Fibroblast of lung (primary cell): ENCODE results near the gene COX4I1. TPM values are rescaled to one million over a fixed set of nuclear protein-coding genes. Genes with fewer than 3 reads are reported as not detected.

ENCODE experiments used
- DNase-seq, 2 donors: peaks; one replicate each; pipeline versions ENCODE4 v3.0.0 to v3.0.0-alpha.2; 2010; ENCODE audit warnings: low read depth in 2 of 2
- H2AFZ ChIP-seq: 2 replicates; pipeline ENCODE4 v1.5.1; 2012; ENCODE audit warnings: low read length, control low read depth, inconsistent platforms
- H3K27ac ChIP-seq: 2 replicates; pipeline ENCODE4 v1.5.1; 2011; ENCODE audit warnings: low read length, control low read depth; ENCODE audit not compliant: insufficient read depth
- H3K27me3 ChIP-seq: 2 replicates; pipeline ENCODE4 v1.5.1; 2011; ENCODE audit warnings: mild to moderate bottlenecking, low read length; ENCODE audit not compliant: control insufficient read depth, insufficient read depth
- H3K36me3 ChIP-seq: 2 replicates; pipeline ENCODE4 v1.5.1; 2011; ENCODE audit warnings: low read length; ENCODE audit not compliant: control insufficient read depth, insufficient read depth
- H3K4me1 ChIP-seq: 2 replicates; pipeline ENCODE4 v1.5.1; 2011; ENCODE audit warnings: low read length; ENCODE audit not compliant: control insufficient read depth, insufficient read depth; ENCODE audit errors: extremely low read depth
- H3K4me2 ChIP-seq: 2 replicates; pipeline ENCODE4 v1.5.1; 2011; ENCODE audit warnings: low read length, control low read depth; ENCODE audit not compliant: insufficient read depth; ENCODE audit errors: extremely low read depth
- H3K4me3 ChIP-seq, 4 experiments: fragments of 200-600 bp in 1 of 4; sonication (generic) in 1 of 4; replicated peaks in 1 of 4; 2 replicates each; pipeline ENCODE4 v1.5.1; 2011 to 2016; ENCODE audit warnings: low read length in 4 of 4, low read depth in 3 of 4, mild to moderate bottlenecking in 3 of 4, control low read depth in 2 of 4, inconsistent platforms in 1 of 4, mixed read lengths in 1 of 4; ENCODE audit not compliant: insufficient read depth in 1 of 4; ENCODE audit errors: control extremely low read depth in 1 of 4
- H3K79me2 ChIP-seq: 2 replicates; pipeline ENCODE4 v1.5.1; 2012; ENCODE audit warnings: mild to moderate bottlenecking, low read length, inconsistent platforms; ENCODE audit not compliant: control insufficient read depth, insufficient read depth
- H3K9ac ChIP-seq: 2 replicates; pipeline ENCODE4 v1.5.1; 2011; ENCODE audit warnings: mild to moderate bottlenecking, low read length, control low read depth; ENCODE audit not compliant: insufficient read depth
- H3K9me3 ChIP-seq: 2 replicates; pipeline ENCODE4 v1.5.1; 2012; ENCODE audit warnings: low read depth, low read length; ENCODE audit not compliant: control insufficient read depth, insufficient read depth
- H4K20me1 ChIP-seq: 2 replicates; pipeline ENCODE4 v1.5.1; 2011; ENCODE audit warnings: low read length; ENCODE audit not compliant: control insufficient read depth, insufficient read depth; ENCODE audit errors: extremely low read depth
- CTCF ChIP-seq, 2 donors: IDR thresholded peaks in 1 of 2; conservative IDR thresholded peaks in 1 of 2; 1 replicate in 1 of 2; 2 replicates in 1 of 2; pipeline ENCODE4 v1.5.1; 2011 to 2012; ENCODE audit warnings: low read length in 2 of 2, control low read depth in 1 of 2, inconsistent platforms in 1 of 2, low read depth in 1 of 2, mild to moderate bottlenecking in 1 of 2
- EZH2 ChIP-seq: IDR thresholded peaks from 2 replicates; pipeline ENCODE4 v1.5.1; 2012; ENCODE audit warnings: low read length, control low read depth, mild to moderate bottlenecking; ENCODE audit errors: missing control alignments
- polyA plus RNA-seq, 2 donors: library from polyadenylated mRNA; depleted of rRNA in 1 of 2; stranded (reverse) in 1 of 2; unstranded in 1 of 2; fragments of >200 nt; gene quantifications; 2 replicates each; pipeline ENCODE4 v1.2.1, GENCODE V29; 2011 to 2012; ENCODE audit warnings: missing spikeins in 1 of 2
- total RNA-seq: library from RNA; depleted of rRNA; stranded (reverse); fragments of >200 nt; gene quantifications from 2 replicates; pipeline ENCODE4 v1.2.1, GENCODE V29; 2014

Gene COX4I1
- total and polyA plus RNA-seq, 2 donors (not counting 1 experiment from before 2014, with no cell fraction given) = 442 to 653 TPM

- H3K4me3 ChIP-seq = peak overlapping the region; percentile 73 to 93 (median 81)
- DNase-seq = no peak
- H3K9ac ChIP-seq = peak overlapping the region; percentile 85
- H3K27me3 ChIP-seq = no peaks in the 10 kb centered on the region
- H3K4me2 ChIP-seq = peak overlapping the region; percentile 83
- H3K27ac ChIP-seq = peak overlapping the region; percentile 78
- peaks cover 28% of the 10 kb centered on the region for H3K36me3 ChIP-seq
- H3K79me2 ChIP-seq = peaks cover 65% of the 10 kb centered on the region
- H3K9me3 ChIP-seq = no peaks in the 10 kb centered on the region
- peaks cover 3% of the 10 kb centered on the region for H3K4me1 ChIP-seq
- no peaks in the 10 kb centered on the region for H4K20me1 ChIP-seq
- H2AFZ ChIP-seq = no peak overlapping the region
- TF ChIP-seq EZH2 (no peak), CTCF (conservative IDR thresholded peaks at IDR 0.05 in 1 of 2, IDR thresholded peaks at IDR 0.05 in 1 of 2; ENCODE audit: low read depth in 1 of 2, low read length in 2 of 2) (no peak)
Measured at GRCh38 chr16:85800321-85800669, 800 bp downstream of the COX4I1 start.

- TF ChIP-seq EZH2 = no peak
- TF ChIP-seq CTCF (conservative IDR thresholded peaks at IDR 0.05 in 1 of 2, IDR thresholded peaks at IDR 0.05 in 1 of 2; ENCODE audit: low read depth in 1 of 2, low read length in 2 of 2) = no peak
- peaks cover 3% of the 10 kb centered on the region for H3K4me1 ChIP-seq
- H3K4me2 ChIP-seq = no peak overlapping the region
- peaks cover 25% of the 10 kb centered on the region for H3K36me3 ChIP-seq
- no peak overlapping the region for H3K4me3 ChIP-seq
- no peaks in the 10 kb centered on the region for H3K9me3 ChIP-seq
- no peak overlapping the region for H3K27ac ChIP-seq
- H4K20me1 ChIP-seq = no peaks in the 10 kb centered on the region
- no peak for DNase-seq
- peaks cover 32% of the 10 kb centered on the region for H3K79me2 ChIP-seq
- no peak overlapping the region for H2AFZ ChIP-seq
- no peaks in the 10 kb centered on the region for H3K27me3 ChIP-seq
- H3K9ac ChIP-seq = no peak overlapping the region
Measured at GRCh38 chr16:85803570-85803969, 4.1 kb downstream of the COX4I1 start.

DNA sequence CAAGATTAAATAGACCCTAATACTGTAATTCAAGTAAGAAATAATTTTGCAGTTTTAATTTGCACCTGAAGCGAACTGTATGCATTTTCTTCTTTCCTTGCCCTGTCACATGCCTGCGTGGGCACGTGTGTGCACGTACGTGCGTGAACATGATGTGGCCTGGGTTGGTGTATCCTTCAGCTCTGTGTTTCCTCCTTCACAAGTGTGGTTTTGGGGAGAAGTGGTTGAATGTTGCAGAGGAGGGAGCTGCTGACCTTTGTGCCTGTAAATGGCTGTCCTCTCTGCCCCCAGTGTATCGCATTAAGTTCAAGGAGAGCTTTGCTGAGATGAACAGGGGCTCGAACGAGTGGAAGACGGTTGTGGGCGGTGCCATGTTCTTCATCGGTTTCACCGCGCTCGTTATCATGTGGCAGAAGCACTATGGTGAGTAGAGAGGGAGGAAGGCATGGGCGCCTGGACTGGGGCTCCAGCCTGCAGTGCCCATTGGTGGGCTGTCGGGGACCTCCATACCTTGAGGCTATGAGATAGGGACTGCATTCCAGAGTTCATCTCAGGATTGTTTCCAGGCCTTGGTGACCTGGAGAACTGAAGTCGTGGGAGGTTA lies 6.0 kb downstream of the COX4I1 start:
- Histone ChIP-seq H3K9me3 (no peaks in the 10 kb centered on the region), H2AFZ (no peak overlapping the region), H4K20me1 (no peaks in the 10 kb centered on the region), H3K4me2 (no peak overlapping the region), H3K4me3 (no peak overlapping the region), H3K36me3 (peaks cover 25% of the 10 kb centered on the region), H3K27me3 (no peaks in the 10 kb centered on the region), H3K4me1 (peaks cover 3% of the 10 kb centered on the region), H3K27ac (no peak overlapping the region), H3K9ac (no peak overlapping the region), H3K79me2 (peaks cover 14% of the 10 kb centered on the region)
- no peak for DNase-seq
- TF ChIP-seq CTCF (conservative IDR thresholded peaks at IDR 0.05 in 1 of 2, IDR thresholded peaks at IDR 0.05 in 1 of 2; ENCODE audit: low read depth in 1 of 2, low read length in 2 of 2) = no peak
- TF ChIP-seq EZH2 = no peak
